ENCODE data around the gene CFAP90. TPM values are rescaled to one million over a fixed set of nuclear protein-coding genes. Genes with fewer than 3 reads are reported as not detected.

The CFAP90 gene
- total RNA-seq, 1 donor from 2014 or later = 0.64 TPM

- Mint-ChIP-seq H3K27ac (ENCODE audit: unreplicated experiment) (no peak overlapping the region), H3K4me1 (ENCODE audit: low read depth, unreplicated experiment) (peaks cover 22% of the 10 kb centered on the region), H3K36me3 (ENCODE audit: low read depth, unreplicated experiment) (peaks cover 3% of the 10 kb centered on the region), H3K9me3 (ENCODE audit: unreplicated experiment) (no peaks in the 10 kb centered on the region), H3K27me3 (ENCODE audit: low read depth, unreplicated experiment) (no peaks in the 10 kb centered on the region), H3K4me3 (ENCODE audit: unreplicated experiment) (peak overlapping the region; percentile 41)
- Histone ChIP-seq H3K36me3 (ENCODE audit: insufficient read depth, low read length) (peaks cover 25% of the 10 kb centered on the region), H3K4me2 (ENCODE audit: low read length) (no peak overlapping the region), H3K27ac (ENCODE audit: low read depth, low read length) (no peak overlapping the region), H3K4me1 (ENCODE audit: insufficient read depth, low read length) (peaks cover 21% of the 10 kb centered on the region), H2AFZ (ENCODE audit: low read depth, low read length) (no peak overlapping the region), H3K27me3 (ENCODE audit: insufficient read depth, low read length) (no peaks in the 10 kb centered on the region), H4K20me1 (ENCODE audit: insufficient read depth, low read length) (peaks cover 51% of the 10 kb centered on the region), H3K79me2 (ENCODE audit: insufficient read depth, low read length) (peaks cover 61% of the 10 kb centered on the region), H3K9me3 (ENCODE audit: insufficient read depth, low read depth, low read length) (no peaks in the 10 kb centered on the region), H3K4me3 (ENCODE audit: insufficient read depth, low read depth, low read length) (no peak overlapping the region), H3K9ac (ENCODE audit: low read length) (no peak overlapping the region)
- FAIRE-seq (no peak), DNase-seq (ENCODE audit: low read depth) (peak; percentile 59)
- no peak for TF ChIP-seq EZH2 (IDR thresholded peaks at IDR 0.05; ENCODE audit: insufficient read depth, low read length)
- TF ChIP-seq, protein P1, sequence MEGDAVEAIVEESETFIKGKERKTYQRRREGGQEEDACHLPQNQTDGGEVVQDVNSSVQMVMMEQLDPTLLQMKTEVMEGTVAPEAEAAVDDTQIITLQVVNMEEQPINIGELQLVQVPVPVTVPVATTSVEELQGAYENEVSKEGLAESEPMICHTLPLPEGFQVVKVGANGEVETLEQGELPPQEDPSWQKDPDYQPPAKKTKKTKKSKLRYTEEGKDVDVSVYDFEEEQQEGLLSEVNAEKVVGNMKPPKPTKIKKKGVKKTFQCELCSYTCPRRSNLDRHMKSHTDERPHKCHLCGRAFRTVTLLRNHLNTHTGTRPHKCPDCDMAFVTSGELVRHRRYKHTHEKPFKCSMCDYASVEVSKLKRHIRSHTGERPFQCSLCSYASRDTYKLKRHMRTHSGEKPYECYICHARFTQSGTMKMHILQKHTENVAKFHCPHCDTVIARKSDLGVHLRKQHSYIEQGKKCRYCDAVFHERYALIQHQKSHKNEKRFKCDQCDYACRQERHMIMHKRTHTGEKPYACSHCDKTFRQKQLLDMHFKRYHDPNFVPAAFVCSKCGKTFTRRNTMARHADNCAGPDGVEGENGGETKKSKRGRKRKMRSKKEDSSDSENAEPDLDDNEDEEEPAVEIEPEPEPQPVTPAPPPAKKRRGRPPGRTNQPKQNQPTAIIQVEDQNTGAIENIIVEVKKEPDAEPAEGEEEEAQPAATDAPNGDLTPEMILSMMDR (IDR thresholded peaks at IDR 0.05; ENCODE audit: insufficient read depth, low read depth, low read length) = no peak
Measured at GRCh38 chr5:7877851-7878250, 26.9 kb upstream of the CFAP90 start.

DNA sequence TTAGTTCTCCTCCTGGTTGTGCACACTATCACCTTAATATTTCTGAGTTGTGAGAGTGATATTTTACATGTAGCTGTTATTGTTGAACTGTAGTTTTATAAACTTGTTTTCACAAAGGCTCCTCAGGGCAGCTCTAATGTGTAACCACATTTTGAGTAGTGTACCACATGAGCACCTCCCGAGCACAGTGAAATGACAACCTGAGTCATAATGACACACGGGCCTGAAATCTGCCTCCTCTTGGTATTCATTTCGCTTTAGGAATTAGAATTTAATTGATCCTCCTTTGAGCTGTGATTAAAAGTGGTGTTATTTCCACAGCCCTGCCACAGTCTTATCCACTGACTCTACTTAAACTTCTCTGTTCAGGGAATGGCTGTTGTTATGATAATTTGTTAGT is 25.9 kb upstream of the CFAP90 start:
- DNase-seq (ENCODE audit: low read depth) = peak; percentile 57
- Histone ChIP-seq H3K27ac (ENCODE audit: low read depth, low read length) (peak overlapping the region; percentile 28), H3K9me3 (ENCODE audit: insufficient read depth, low read depth, low read length) (no peaks in the 10 kb centered on the region), H3K79me2 (ENCODE audit: insufficient read depth, low read length) (peaks cover 69% of the 10 kb centered on the region), H3K4me2 (ENCODE audit: low read length) (peak overlapping the region; percentile 37), H3K4me1 (ENCODE audit: insufficient read depth, low read length) (peaks cover 21% of the 10 kb centered on the region), H3K27me3 (ENCODE audit: insufficient read depth, low read length) (no peaks in the 10 kb centered on the region), H2AFZ (ENCODE audit: low read depth, low read length) (no peak overlapping the region), H3K9ac (ENCODE audit: low read length) (peak overlapping the region; percentile 20), H4K20me1 (ENCODE audit: insufficient read depth, low read length) (peaks cover 46% of the 10 kb centered on the region), H3K36me3 (ENCODE audit: insufficient read depth, low read length) (peaks cover 23% of the 10 kb centered on the region), H3K4me3 (ENCODE audit: insufficient read depth, low read depth, low read length) (no peak overlapping the region)
- no peaks in the 10 kb centered on the region for H3K27me3 Mint-ChIP-seq (ENCODE audit: low read depth, unreplicated experiment)
- H3K27ac Mint-ChIP-seq (ENCODE audit: unreplicated experiment) = no peak overlapping the region
- H3K36me3 Mint-ChIP-seq (ENCODE audit: low read depth, unreplicated experiment) = peaks cover 2% of the 10 kb centered on the region
- H3K4me3 Mint-ChIP-seq (ENCODE audit: unreplicated experiment) = no peak overlapping the region
- H3K9me3 Mint-ChIP-seq (ENCODE audit: unreplicated experiment) = no peaks in the 10 kb centered on the region
- TF ChIP-seq, protein P1 (IDR thresholded peaks at IDR 0.05; ENCODE audit: insufficient read depth, low read depth, low read length) = no peak
- TF ChIP-seq EZH2 (IDR thresholded peaks at IDR 0.05; ENCODE audit: insufficient read depth, low read length) = no peak
- FAIRE-seq = no peak
- H3K4me1 Mint-ChIP-seq (ENCODE audit: low read depth, unreplicated experiment) = peaks cover 27% of the 10 kb centered on the region

- Histone ChIP-seq H3K4me1 (ENCODE audit: insufficient read depth, low read length) (peaks cover 23% of the 10 kb centered on the region), H3K36me3 (ENCODE audit: insufficient read depth, low read length) (peaks cover 23% of the 10 kb centered on the region), H3K9me3 (ENCODE audit: insufficient read depth, low read depth, low read length) (no peaks in the 10 kb centered on the region), H3K4me3 (ENCODE audit: insufficient read depth, low read depth, low read length) (no peak overlapping the region), H3K27ac (ENCODE audit: low read depth, low read length) (no peak overlapping the region), H3K4me2 (ENCODE audit: low read length) (no peak overlapping the region), H3K79me2 (ENCODE audit: insufficient read depth, low read length) (peaks cover 71% of the 10 kb centered on the region), H4K20me1 (ENCODE audit: insufficient read depth, low read length) (peaks cover 49% of the 10 kb centered on the region), H2AFZ (ENCODE audit: low read depth, low read length) (no peak overlapping the region), H3K27me3 (ENCODE audit: insufficient read depth, low read length) (no peaks in the 10 kb centered on the region), H3K9ac (ENCODE audit: low read length) (no peak overlapping the region)
- no peaks in the 10 kb centered on the region for H3K27me3 Mint-ChIP-seq (ENCODE audit: low read depth, unreplicated experiment)
- no peak overlapping the region for H3K4me3 Mint-ChIP-seq (ENCODE audit: unreplicated experiment)
- no peak for TF ChIP-seq EZH2 (IDR thresholded peaks at IDR 0.05; ENCODE audit: insufficient read depth, low read length)
- TF ChIP-seq, protein P1 (IDR thresholded peaks at IDR 0.05; ENCODE audit: insufficient read depth, low read depth, low read length) = no peak
- H3K4me1 Mint-ChIP-seq (ENCODE audit: low read depth, unreplicated experiment) = peaks cover 34% of the 10 kb centered on the region
- no peaks in the 10 kb centered on the region for H3K9me3 Mint-ChIP-seq (ENCODE audit: unreplicated experiment)
- FAIRE-seq (no peak), DNase-seq (ENCODE audit: low read depth) (no peak)
- no peak overlapping the region for H3K27ac Mint-ChIP-seq (ENCODE audit: unreplicated experiment)
- H3K36me3 Mint-ChIP-seq (ENCODE audit: low read depth, unreplicated experiment) = no peaks in the 10 kb centered on the region
Measured at GRCh38 chr5:7875151-7875550, 24.2 kb upstream of the CFAP90 start.

Data from astrocyte (in vitro differentiated cells and primary cell).